SK-N-MC (cell line): ENCODE results near the gene CEP250.

Experiments used
- EZH2 ChIP-seq: fragments of 200-600 bp; sonication (generic); IDR thresholded peaks from one replicate; pipeline ENCODE4 v1.6.1; 2017; ENCODE audit warnings: antibody characterized with exemption
- FOXP2 ChIP-seq: optimal IDR thresholded peaks from 2 replicates; pipeline ENCODE3; 2011; ENCODE audit warnings: mild to moderate bottlenecking, moderate library complexity; ENCODE audit not compliant: insufficient read depth; ENCODE audit errors: extremely low read length, control extremely low read depth
- POLR2AphosphoS5 ChIP-seq: IDR thresholded peaks from 2 replicates; pipeline ENCODE4 v1.6.1; 2012; ENCODE audit warnings: mild to moderate bottlenecking, low read depth, low read length, borderline replicate concordance

GRCh38 chr20:35560541-35560940, 105.1 kb downstream of the CEP250 start:
- TF ChIP-seq EZH2 (no peak), POLR2AphosphoS5 (no peak), FOXP2 (no peak)
